Adrenal gland (tissue), 5 donors: ENCODE data around the gene TNRC6C.

Experiments used
- CTCF ChIP-seq, 6 experiments: fragments of 450-650 bp in 4 of 6; fragments of 200-600 bp in 2 of 6; sonication (generic) in 1 of 6; IDR thresholded peaks; 1 replicate in 5 of 6; 2 replicates in 1 of 6; pipeline versions ENCODE4 v1.5.1 to v1.8.0; 2016 to 2021; ENCODE audit warnings: antibody characterized with exemption in 6 of 6, mild to moderate bottlenecking in 2 of 6, moderate library complexity in 1 of 6
- POLR2A ChIP-seq, 2 donors: fragments of 450-650 bp; IDR thresholded peaks; one replicate each; pipeline ENCODE4 v1.6.1; 2017; ENCODE audit warnings: antibody characterized with exemption in 2 of 2, mild to moderate bottlenecking in 2 of 2, moderate library complexity in 1 of 2
- donor health status: DM: no; HTN: no; CAD: no.

- no peak for TF ChIP-seq CTCF (IDR thresholded peaks at IDR 0.05)
- TF ChIP-seq POLR2A (IDR thresholded peaks at IDR 0.05), result no peak
Measured at GRCh38 chr17:77926981-77927380, 31.5 kb upstream of the TNRC6C start.
